MM.1S (cell line): ENCODE data around the gene EHBP1L1.

Experiments
- DNase-seq: peaks from one replicate; pipeline ENCODE4 v3.0.0-alpha.2; 2015
- H2AFZ ChIP-seq: fragments of 300-600 bp; sonication (generic); 2 replicates; pipeline ENCODE4 v1.6.0; 2016; ENCODE audit warnings: antibody characterized with exemption, low read length
- H3F3A ChIP-seq: fragments of 300-600 bp; sonication (generic); 2 replicates; pipeline ENCODE4 v1.6.1; 2016; ENCODE audit warnings: mild to moderate bottlenecking, antibody characterized with exemption, low read length, moderate library complexity, mixed read lengths; ENCODE audit not compliant: insufficient read depth
- H3K27ac ChIP-seq: fragments of 300-600 bp; sonication (generic); 2 replicates; pipeline ENCODE4 v1.5.1; 2016; ENCODE audit warnings: mild to moderate bottlenecking, low read length
- H3K27me3 ChIP-seq: fragments of 300-600 bp; sonication (generic); replicated peaks from 2 replicates; pipeline ENCODE4 v1.6.0; 2016; ENCODE audit warnings: low read length; ENCODE audit not compliant: insufficient read depth
- H3K36me3 ChIP-seq: fragments of 300-600 bp; sonication (generic); replicated peaks from 2 replicates; pipeline ENCODE4 v1.6.1; 2016; ENCODE audit warnings: mild to moderate bottlenecking, low read length, mixed read lengths; ENCODE audit not compliant: insufficient read depth
- H3K4me1 ChIP-seq: fragments of 300-600 bp; sonication (generic); 2 replicates; pipeline ENCODE4 v1.6.1; 2016; ENCODE audit warnings: low read length, mixed read lengths
- H3K4me2 ChIP-seq: fragments of 300-600 bp; sonication (generic); 2 replicates; pipeline ENCODE4 v1.6.0; 2016; ENCODE audit warnings: low read depth, low read length
- H3K4me3 ChIP-seq: fragments of 300-600 bp; sonication (generic); 2 replicates; pipeline ENCODE4 v1.5.1; 2016; ENCODE audit warnings: low read length, mixed read lengths
- H3K79me2 ChIP-seq: fragments of 300-600 bp; sonication (generic); 2 replicates; pipeline ENCODE4 v1.6.1; 2016; ENCODE audit warnings: mixed run types, low read length, mixed read lengths
- H3K9ac ChIP-seq: fragments of 300-600 bp; sonication (generic); 2 replicates; pipeline ENCODE4 v1.6.1; 2016; ENCODE audit warnings: low read length, mixed read lengths
- H3K9me2 ChIP-seq: fragments of 300-600 bp; sonication (generic); replicated peaks from 2 replicates; pipeline ENCODE4 v1.6.1; 2016; ENCODE audit warnings: mild to moderate bottlenecking, low read length, mixed read lengths; ENCODE audit not compliant: insufficient read depth
- H3K9me3 ChIP-seq: fragments of 300-600 bp; sonication (generic); replicated peaks from 2 replicates; pipeline ENCODE4 v1.6.1; 2016; ENCODE audit warnings: mild to moderate bottlenecking, low read length, mixed read lengths; ENCODE audit not compliant: insufficient read depth
- H4K20me1 ChIP-seq: fragments of 300-600 bp; sonication (generic); 2 replicates; pipeline ENCODE4 v1.6.1; 2016; ENCODE audit warnings: mild to moderate bottlenecking, low read length, moderate library complexity, mixed read lengths; ENCODE audit not compliant: insufficient read depth
- CTCF ChIP-seq: fragments of 300-600 bp; sonication (generic); IDR thresholded peaks from 2 replicates; pipeline ENCODE4 v1.5.1; 2016; ENCODE audit warnings: antibody characterized with exemption, low read length, mixed read lengths
- EZH2 ChIP-seq: fragments of 300-600 bp; sonication (generic); optimal IDR thresholded peaks from 2 replicates; pipeline ENCODE3; 2017; ENCODE audit warnings: low read depth, mild to moderate bottlenecking, antibody characterized with exemption, low read length, mixed read lengths
- EZH2phosphoT487 ChIP-seq: fragments of 300-600 bp; sonication (generic); IDR thresholded peaks from 2 replicates; pipeline ENCODE4 v1.6.1; 2018; ENCODE audit warnings: antibody characterized with exemption, low read length

EHBP1L1 gene

GRCh38 chr11:65554057-65554818 is 21.6 kb upstream of the EHBP1L1 start:
- peaks cover 27% of the 10 kb centered on the region for H3K4me1 ChIP-seq
- H3K4me2 ChIP-seq = peak overlapping the region; percentile 79
- H3K79me2 ChIP-seq = no peaks in the 10 kb centered on the region
- H3K36me3 ChIP-seq = no peaks in the 10 kb centered on the region
- H3K4me3 ChIP-seq = peak overlapping the region; percentile 48
- peak overlapping the region; percentile 52; the same call in 1 of the 2 replicates for H3K9ac ChIP-seq
- no peaks in the 10 kb centered on the region for H3K9me3 ChIP-seq
- no peaks in the 10 kb centered on the region for H4K20me1 ChIP-seq
- H3K27me3 ChIP-seq = no peaks in the 10 kb centered on the region
- peak overlapping the region; percentile 7; the same call in 1 of the 2 replicates for H2AFZ ChIP-seq
- DNase-seq = no peak
- H3K27ac ChIP-seq = peak overlapping the region; percentile 52; the same call in 1 of the 2 replicates
- H3F3A ChIP-seq = peaks cover 22% of the 10 kb centered on the region
- no peaks in the 10 kb centered on the region for H3K9me2 ChIP-seq
- TF ChIP-seq EZH2phosphoT487 (no peak), EZH2 (no peak), CTCF (no peak)

DNA sequence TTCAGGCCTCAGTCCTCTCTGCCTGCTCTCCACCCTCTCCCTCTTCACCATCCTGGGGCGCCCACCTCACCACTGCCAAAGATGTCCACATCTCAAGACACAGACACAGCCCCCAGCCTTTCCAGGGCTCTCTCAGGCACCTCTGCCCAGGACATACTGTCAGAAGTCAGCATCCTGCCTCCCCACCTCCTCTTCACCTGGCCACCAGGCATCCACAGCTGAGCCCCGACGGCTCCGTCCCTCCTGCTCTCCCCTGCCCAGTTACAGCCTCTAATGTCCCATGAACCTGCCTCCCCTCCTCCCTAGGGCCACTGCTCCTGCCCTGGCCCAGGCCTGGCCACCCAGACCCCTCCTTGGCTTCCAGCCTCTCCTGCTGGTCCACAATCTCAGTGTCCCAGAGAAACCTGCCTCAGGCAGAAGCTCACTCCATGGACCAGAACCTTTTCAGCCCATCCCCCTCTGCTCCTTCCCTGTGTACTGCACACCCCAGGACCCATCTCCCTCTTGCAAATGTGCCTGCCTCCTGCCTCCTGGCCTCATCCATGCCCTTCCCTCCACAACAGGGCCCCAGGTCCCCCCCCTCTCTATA is 20.9 kb upstream of the EHBP1L1 start:
- H3K27me3 ChIP-seq = no peaks in the 10 kb centered on the region
- H3K27ac ChIP-seq = no peak overlapping the region
- H3K4me1 ChIP-seq = peaks cover 27% of the 10 kb centered on the region
- H3K36me3 ChIP-seq = no peaks in the 10 kb centered on the region
- DNase-seq = no peak
- no peak overlapping the region for H3K4me2 ChIP-seq
- TF ChIP-seq EZH2phosphoT487 (no peak), EZH2 (no peak), CTCF (no peak)
- H3K4me3 ChIP-seq = no peak overlapping the region
- no peaks in the 10 kb centered on the region for H3K9me2 ChIP-seq
- peaks cover 29% of the 10 kb centered on the region for H3F3A ChIP-seq
- H3K9me3 ChIP-seq = no peaks in the 10 kb centered on the region
- no peak overlapping the region for H2AFZ ChIP-seq
- H3K79me2 ChIP-seq = no peaks in the 10 kb centered on the region
- no peaks in the 10 kb centered on the region for H4K20me1 ChIP-seq
- H3K9ac ChIP-seq = no peak overlapping the region

GRCh38 chr11:65555693-65556231 is 20.1 kb upstream of the EHBP1L1 start:
- DNase-seq = no peak
- H3K9ac ChIP-seq = no peak overlapping the region
- H4K20me1 ChIP-seq = no peaks in the 10 kb centered on the region
- H3K4me3 ChIP-seq = no peak overlapping the region
- TF ChIP-seq EZH2phosphoT487 (no peak), EZH2 (no peak), CTCF (no peak)
- H3K4me1 ChIP-seq = peaks cover 27% of the 10 kb centered on the region
- H3K27me3 ChIP-seq = no peaks in the 10 kb centered on the region
- no peaks in the 10 kb centered on the region for H3K9me2 ChIP-seq
- no peak overlapping the region for H3K27ac ChIP-seq
- no peaks in the 10 kb centered on the region for H3K36me3 ChIP-seq
- H3K79me2 ChIP-seq = no peaks in the 10 kb centered on the region
- no peak overlapping the region for H3K4me2 ChIP-seq
- H3F3A ChIP-seq = peaks cover 30% of the 10 kb centered on the region
- H2AFZ ChIP-seq = no peak overlapping the region
- no peaks in the 10 kb centered on the region for H3K9me3 ChIP-seq
